Hematopoietic multipotent progenitor cell (in vitro differentiated cells): ENCODE results near the gene RANBP2. TPM values are rescaled to one million over a fixed set of nuclear protein-coding genes. Genes with fewer than 3 reads are reported as not detected.
A peak's percentile ranks its signal among the peaks of the same experiment; 100 is the strongest.
"Not testable (repeated sequence)": the region's sequence is repeated elsewhere in the genome, so short reads cannot be mapped to it uniquely, and the experiment has no call there.

Experiments
- DNase-seq, 3 donors: peaks; one replicate each; pipeline ENCODE4 v3.0.0-alpha.2; 2011 to 2015; ENCODE audit warnings: low read depth in 2 of 3, low spot score in 2 of 3
- total RNA-seq: library from RNA; depleted of rRNA; stranded (reverse); fragments of >200 nt; gene quantifications from one replicate; pipeline ENCODE4 v1.2.3, GENCODE V29; 2012

Gene RANBP2
- total RNA-seq, result 43.9 TPM

- DNase-seq, result peak; percentile 91 to 97 (median 95)
These were observed at the start of gene RANBP2 for GRCh38 chr2:108719149-108720044. Gene RANBP2 (plus strand): TSS chr2:108719482. CDS start chr2:108719607, 125 bp downstream.

GRCh38 chr2:108670282-108670681 lies 49.0 kb upstream of the RANBP2 start:
- DNase-seq, result not testable (repeated sequence)

DNA sequence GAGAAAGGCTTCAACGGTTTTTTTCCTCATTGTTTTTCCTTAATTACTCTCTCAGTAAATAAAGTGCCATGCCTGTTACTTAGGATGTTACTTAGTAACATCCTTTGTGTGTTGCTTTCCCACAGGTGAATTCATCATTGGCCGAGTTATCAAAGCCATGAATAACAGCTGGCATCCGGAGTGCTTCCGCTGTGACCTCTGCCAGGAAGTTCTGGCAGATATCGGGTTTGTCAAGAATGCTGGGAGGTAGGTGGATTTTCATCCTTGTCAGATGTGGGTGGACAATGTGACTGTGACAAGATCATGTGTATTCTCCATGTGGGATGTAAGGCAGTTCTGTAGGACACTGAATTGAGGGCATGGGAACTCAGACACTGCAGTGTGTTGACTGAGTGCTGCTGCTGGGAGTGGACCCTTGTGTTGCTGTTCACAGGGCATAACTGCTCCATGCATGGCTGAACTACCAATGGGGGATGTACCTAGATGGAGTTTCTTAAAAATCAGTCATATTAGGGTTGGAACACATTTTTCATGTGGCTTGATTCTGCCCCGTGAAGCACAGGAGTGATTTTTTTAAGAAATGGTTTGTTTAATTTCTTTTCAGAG lies 47.0 kb upstream of the RANBP2 start:
- not testable (repeated sequence) for DNase-seq

GRCh38 chr2:108676522-108676921 lies 42.8 kb upstream of the RANBP2 start:
- DNase-seq, result not testable (repeated sequence)

- peak in 1 of 3 donors; percentile 16 for DNase-seq
These were observed 42.0 kb upstream of the RANBP2 start for GRCh38 chr2:108677239-108677744.

DNA sequence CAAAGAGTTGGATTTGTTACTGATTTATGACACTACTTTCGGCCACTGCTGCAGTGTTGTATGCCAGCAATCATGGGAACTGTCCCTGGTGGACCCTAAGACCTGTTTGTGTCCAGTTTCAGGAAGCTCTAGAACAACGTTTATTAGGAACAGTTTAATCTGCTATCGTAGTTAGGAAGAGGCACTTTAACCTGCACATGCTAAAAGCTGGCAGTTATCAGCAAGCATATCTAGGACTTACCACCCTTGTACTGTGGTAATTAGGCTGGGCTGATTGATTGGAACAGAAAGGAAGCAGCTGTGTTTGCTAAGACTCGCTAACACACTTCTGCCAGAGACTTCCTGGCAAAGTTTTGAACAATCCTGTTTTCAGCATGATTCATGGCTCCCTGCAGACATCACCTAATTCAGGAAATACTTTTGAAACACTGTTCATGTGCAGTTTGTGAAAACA lies 41.1 kb upstream of the RANBP2 start:
- DNase-seq, result peak in 2 of 3 donors; percentile 67 to 80

GRCh38 chr2:108680805-108681204 lies 38.5 kb upstream of the RANBP2 start:
- DNase-seq, result not testable (repeated sequence)

GRCh38 chr2:108688818-108689756 lies 30.2 kb upstream of the RANBP2 start:
- not testable (repeated sequence) for DNase-seq

DNA sequence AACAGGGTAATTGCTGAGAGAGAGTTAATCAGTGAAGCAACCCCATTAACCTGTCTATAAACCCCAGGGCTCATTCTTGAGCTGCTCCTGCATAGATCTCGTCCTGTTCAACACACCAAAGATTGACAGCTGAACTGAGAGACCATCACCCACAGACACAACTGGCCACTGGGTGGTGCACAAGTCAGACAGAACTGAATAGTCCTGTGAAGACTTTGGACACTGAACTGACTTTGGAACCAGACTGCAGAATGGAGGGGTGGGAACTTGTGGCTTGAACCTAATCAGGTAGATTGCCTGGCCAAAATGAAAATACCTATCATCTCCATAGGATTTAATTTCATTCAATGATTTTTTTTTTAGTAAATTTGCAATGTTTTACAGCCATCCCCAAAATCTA lies 29.3 kb upstream of the RANBP2 start:
- DNase-seq, result not testable (repeated sequence)

GRCh38 chr2:108691447-108691846 lies 27.8 kb upstream of the RANBP2 start:
- no peak for DNase-seq

- DNase-seq, result no peak
These were observed 18.1 kb upstream of the RANBP2 start for GRCh38 chr2:108701208-108701607.

- peak in 1 of 3 donors; percentile 7 for DNase-seq
These were observed 17.5 kb upstream of the RANBP2 start for GRCh38 chr2:108701806-108702205.

- DNase-seq, result no peak
These were observed 14.4 kb upstream of the RANBP2 start for GRCh38 chr2:108704871-108705270.

DNA sequence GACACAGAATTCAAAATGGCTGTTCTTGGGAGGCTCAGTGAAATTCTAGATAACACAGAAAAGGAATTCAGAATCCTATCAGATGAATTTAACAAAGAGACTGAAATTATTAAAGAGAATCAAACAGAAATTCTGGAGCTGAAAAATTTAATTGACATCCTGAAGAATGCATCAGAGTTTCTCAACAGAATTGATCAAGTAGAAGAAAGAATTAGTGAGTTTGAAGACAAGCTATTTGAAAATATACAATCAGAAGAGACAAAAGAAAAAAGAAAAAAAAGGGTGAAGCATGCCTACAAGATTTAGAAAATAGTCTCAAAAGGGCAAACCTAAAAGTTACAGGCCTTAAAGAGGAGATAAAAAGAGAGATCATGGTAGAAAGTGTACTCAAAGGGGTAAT lies 12.0 kb upstream of the RANBP2 start:
- DNase-seq, result peak in 1 of 3 donors; percentile 3

DNA sequence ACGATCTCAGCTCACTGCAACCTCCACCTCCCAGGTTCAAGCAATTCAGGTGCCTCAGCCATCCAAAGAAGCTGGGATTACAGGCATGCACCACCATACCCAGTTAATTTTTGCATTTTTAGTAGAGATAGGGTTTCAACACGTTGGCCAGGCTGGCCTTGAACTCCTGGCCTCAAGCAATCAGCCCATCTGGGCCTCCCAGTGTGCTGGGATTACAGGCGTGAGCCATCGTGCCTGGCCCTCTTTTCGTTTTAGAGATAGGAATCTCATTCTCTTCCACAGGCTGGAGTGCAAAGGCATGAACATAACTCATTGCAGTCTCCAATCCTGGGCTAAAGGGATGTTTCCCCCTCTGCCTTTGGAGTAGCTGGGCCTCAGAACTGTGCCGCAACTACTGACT lies 2.3 kb upstream of the RANBP2 start:
- DNase-seq, result not testable (repeated sequence)

GRCh38 chr2:108726048-108726447 lies 6.8 kb downstream of the RANBP2 start:
- not testable (repeated sequence) for DNase-seq

- not testable (repeated sequence) for DNase-seq
These were observed 15.4 kb downstream of the RANBP2 start for GRCh38 chr2:108734656-108735055.

DNA sequence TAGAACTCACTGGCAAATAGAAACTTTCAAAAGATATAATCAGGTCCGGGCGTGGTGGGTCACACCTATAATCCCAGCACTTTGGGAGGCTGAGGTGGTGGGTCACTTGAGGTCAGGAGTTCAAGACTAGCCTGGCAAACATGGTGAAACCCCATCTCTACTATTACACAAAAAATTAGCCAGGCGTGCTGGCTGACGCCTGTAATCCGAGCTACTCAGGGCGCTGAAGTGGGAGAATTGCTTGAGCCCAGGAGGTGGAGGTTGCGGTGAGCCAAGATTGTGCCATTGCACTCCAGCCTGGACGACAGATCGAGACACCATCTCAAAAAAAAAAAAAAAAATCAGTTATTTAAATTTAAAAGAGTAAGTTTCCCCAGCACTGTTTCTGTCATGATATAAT lies 38.7 kb downstream of the RANBP2 start:
- DNase-seq, result not testable (repeated sequence)

GRCh38 chr2:108762618-108763017 lies 43.3 kb downstream of the RANBP2 start:
- not testable (repeated sequence) for DNase-seq

DNA sequence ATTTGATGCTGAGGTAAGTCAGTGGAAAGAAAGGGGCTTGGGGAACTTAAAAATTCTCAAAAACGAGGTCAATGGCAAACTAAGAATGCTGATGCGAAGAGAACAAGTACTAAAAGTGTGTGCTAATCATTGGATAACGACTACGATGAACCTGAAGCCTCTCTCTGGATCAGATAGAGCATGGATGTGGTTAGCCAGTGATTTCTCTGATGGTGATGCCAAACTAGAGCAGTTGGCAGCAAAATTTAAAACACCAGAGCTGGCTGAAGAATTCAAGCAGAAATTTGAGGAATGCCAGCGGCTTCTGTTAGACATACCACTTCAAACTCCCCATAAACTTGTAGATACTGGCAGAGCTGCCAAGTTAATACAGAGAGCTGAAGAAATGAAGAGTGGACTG lies 47.4 kb downstream of the RANBP2 start:
- not testable (repeated sequence) for DNase-seq
